Neural cell (in vitro differentiated cells): ENCODE data around the gene KLHL42. TPM values are rescaled to one million over a fixed set of nuclear protein-coding genes. Genes with fewer than 3 reads are reported as not detected.

Source experiments
- H2AFZ ChIP-seq: fragments of 200-600, 300-800 bp; sonication (generic), shearing (Covaris generic); 2 replicates; pipeline ENCODE4 v1.6.0; 2014; ENCODE audit warnings: low read depth, mild to moderate bottlenecking, antibody characterized with exemption, low read length, moderate library complexity
- H3F3A ChIP-seq: fragments of 200-600 bp; shearing (Covaris generic); 2 replicates; pipeline ENCODE4 v1.6.1; 2016; ENCODE audit warnings: mild to moderate bottlenecking, moderate library complexity, mixed read lengths, antibody characterized with exemption, low read length; ENCODE audit not compliant: insufficient read depth, poor library complexity, severe bottlenecking
- H3K27ac ChIP-seq: fragments of 200-600, 300-800 bp; sonication (generic), shearing (Covaris generic); 2 replicates; pipeline ENCODE4 v1.5.1; 2014; ENCODE audit warnings: mild to moderate bottlenecking, low read length, moderate library complexity
- H3K27me3 ChIP-seq: fragments of 300-800, 200-600 bp; sonication (generic), shearing (Covaris generic); 2 replicates; pipeline ENCODE4 v1.6.0; 2014; ENCODE audit warnings: mild to moderate bottlenecking, low read depth, low read length, moderate library complexity; ENCODE audit not compliant: insufficient read depth
- H3K36me3 ChIP-seq: fragments of 300-800, 200-600 bp; sonication (generic), shearing (Covaris generic); 2 replicates; pipeline ENCODE4 v1.5.1; 2014; ENCODE audit warnings: mild to moderate bottlenecking, antibody characterized with exemption, low read length, moderate library complexity; ENCODE audit not compliant: insufficient read depth
- H3K4me2 ChIP-seq: fragments of 300-800, 200-600 bp; sonication (generic), shearing (Covaris generic); 2 replicates; pipeline ENCODE4 v1.6.0; 2014; ENCODE audit warnings: mild to moderate bottlenecking, low read length
- H3K4me3 ChIP-seq: fragments of 300-800, 200-600 bp; sonication (generic), shearing (Covaris generic); 2 replicates; pipeline ENCODE4 v1.5.1; 2014; ENCODE audit warnings: mild to moderate bottlenecking, low read length, moderate library complexity
- H3K79me2 ChIP-seq: fragments of 200-600 bp; shearing (Covaris generic); replicated peaks from 2 replicates; pipeline ENCODE4 v1.6.0; 2014; ENCODE audit warnings: mild to moderate bottlenecking, low read length, moderate library complexity; ENCODE audit not compliant: insufficient read depth
- H3K9ac ChIP-seq: fragments of 300-800, 200-600 bp; sonication (generic), shearing (Covaris generic); 2 replicates; pipeline ENCODE4 v1.6.1; 2016; ENCODE audit warnings: mild to moderate bottlenecking, low read length, mixed read lengths
- H3K9me2 ChIP-seq: fragments of 200-600 bp; shearing (Covaris generic); 2 replicates; pipeline ENCODE4 v1.6.1; 2016; ENCODE audit warnings: mild to moderate bottlenecking, low read length, mixed read lengths; ENCODE audit not compliant: insufficient read depth
- H3K9me3 ChIP-seq: fragments of 200-600, 300-800 bp; sonication (generic), shearing (Covaris generic); 2 replicates; pipeline ENCODE4 v1.6.1; 2016; ENCODE audit warnings: mild to moderate bottlenecking, mixed run types, low read length, moderate library complexity, mixed read lengths
- H4K20me1 ChIP-seq: fragments of 200-600 bp; shearing (Covaris generic); 2 replicates; pipeline ENCODE4 v1.6.1; 2016; ENCODE audit warnings: mild to moderate bottlenecking, mixed run types; ENCODE audit not compliant: insufficient read depth
- EP300 ChIP-seq: fragments of 450-650 bp; conservative IDR thresholded peaks from 2 replicates; pipeline ENCODE4 v1.6.1; 2014; ENCODE audit warnings: antibody characterized with exemption, mild to moderate bottlenecking, moderate library complexity; ENCODE audit not compliant: poor library complexity, severe bottlenecking
- EZH2 ChIP-seq: fragments of 200-600, 300-800 bp; shearing (Covaris generic), sonication (generic); IDR thresholded peaks from 2 replicates; pipeline ENCODE4 v1.6.1; 2014; ENCODE audit warnings: antibody characterized with exemption, low read length, borderline replicate concordance, mild to moderate bottlenecking; ENCODE audit not compliant: insufficient read depth, poor library complexity, severe bottlenecking
- MXI1 ChIP-seq: fragments of 450-650 bp; conservative IDR thresholded peaks from 2 replicates; pipeline ENCODE4 v1.6.1; 2014; ENCODE audit warnings: antibody characterized with exemption, mild to moderate bottlenecking; ENCODE audit not compliant: poor library complexity, severe bottlenecking
- POLR2AphosphoS5 ChIP-seq: IDR thresholded peaks from 2 replicates; pipeline ENCODE4 v1.6.1; 2012
- RAD21 ChIP-seq: fragments of 450-650 bp; conservative IDR thresholded peaks from 2 replicates; pipeline ENCODE4 v1.6.1; 2014; ENCODE audit warnings: antibody characterized with exemption, mild to moderate bottlenecking, moderate library complexity
- SMC3 ChIP-seq: fragments of 450-650 bp; conservative IDR thresholded peaks from 2 replicates; pipeline ENCODE4 v1.6.1; 2014; ENCODE audit warnings: antibody characterized with exemption, mild to moderate bottlenecking, moderate library complexity; ENCODE audit not compliant: poor library complexity
- TAF1 ChIP-seq: IDR thresholded peaks from 2 replicates; pipeline ENCODE4 v1.6.1; 2012; ENCODE audit warnings: low read depth
- polyA plus RNA-seq: library from polyadenylated mRNA; depleted of rRNA; stranded (reverse); fragments of >200 nt; gene quantifications from 2 replicates; pipeline ENCODE4 v1.2.3, GENCODE V29; 2014
- TF ChIP-seq, protein P1 (sequence below): IDR thresholded peaks from 2 replicates; pipeline ENCODE4 v1.6.1; 2012; ENCODE audit warnings: borderline replicate concordance
- TF ChIP-seq, protein P2 (sequence below): fragments of 450-650 bp; IDR thresholded peaks from 2 replicates; pipeline ENCODE4 v1.5.1; 2014; ENCODE audit warnings: antibody characterized with exemption, mild to moderate bottlenecking, moderate library complexity; ENCODE audit not compliant: poor library complexity, severe bottlenecking

Gene KLHL42
- polyA plus RNA-seq, 1 donor from 2014 or later: 52.2 TPM

DNA sequence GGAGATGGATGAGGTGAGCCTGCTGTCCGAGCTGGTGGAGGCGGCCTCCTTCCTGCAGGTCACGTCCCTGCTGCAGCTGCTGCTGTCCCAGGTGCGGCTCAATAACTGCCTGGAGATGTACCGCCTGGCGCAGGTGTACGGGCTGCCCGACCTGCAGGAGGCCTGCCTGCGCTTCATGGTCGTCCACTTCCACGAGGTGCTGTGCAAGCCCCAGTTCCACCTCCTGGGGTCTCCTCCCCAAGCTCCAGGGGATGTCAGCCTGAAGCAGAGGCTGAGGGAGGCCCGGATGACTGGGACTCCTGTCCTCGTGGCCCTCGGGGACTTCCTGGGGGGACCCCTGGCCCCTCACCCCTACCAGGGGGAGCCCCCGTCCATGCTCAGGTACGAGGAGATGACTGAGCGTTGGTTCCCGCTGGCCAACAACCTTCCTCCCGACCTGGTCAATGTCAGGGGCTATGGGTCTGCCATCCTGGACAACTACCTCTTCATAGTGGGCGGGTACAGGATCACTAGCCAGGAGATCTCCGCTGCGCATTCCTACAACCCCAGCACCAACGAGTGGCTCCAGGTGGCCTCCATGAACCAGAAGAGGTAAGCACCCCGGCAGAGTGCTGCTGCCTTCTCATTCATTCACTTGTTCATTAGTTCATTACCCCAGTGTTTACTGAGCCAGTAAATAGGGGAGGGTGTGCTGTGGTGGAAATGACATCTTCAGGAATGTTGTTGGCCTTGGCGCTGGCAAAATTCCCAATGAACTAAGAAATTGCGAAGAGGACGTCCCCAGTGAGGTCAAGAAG, 777 bp downstream of the KLHL42 start:
- Histone ChIP-seq H3K9me3 (no peaks in the 10 kb centered on the region), H3K4me3 (peak overlapping the region; percentile 95), H3K36me3 (no peaks in the 10 kb centered on the region), H3K9ac (peak overlapping the region; percentile 92), H2AFZ (peak overlapping the region; percentile 46), H3K4me2 (peak overlapping the region; percentile 82), H3F3A (peaks cover 4% of the 10 kb centered on the region), H3K79me2 (peaks cover 51% of the 10 kb centered on the region), H4K20me1 (no peaks in the 10 kb centered on the region), H3K27me3 (no peaks in the 10 kb centered on the region), H3K27ac (peak overlapping the region; percentile 91), H3K9me2 (no peaks in the 10 kb centered on the region)
- TF ChIP-seq TAF1 (peak; percentile 31), RAD21 (no peak), POLR2AphosphoS5 (peak; percentile 21), EZH2 (no peak), EP300 (no peak), SMC3 (no peak), MXI1 (no peak)
- TF ChIP-seq, protein P1, sequence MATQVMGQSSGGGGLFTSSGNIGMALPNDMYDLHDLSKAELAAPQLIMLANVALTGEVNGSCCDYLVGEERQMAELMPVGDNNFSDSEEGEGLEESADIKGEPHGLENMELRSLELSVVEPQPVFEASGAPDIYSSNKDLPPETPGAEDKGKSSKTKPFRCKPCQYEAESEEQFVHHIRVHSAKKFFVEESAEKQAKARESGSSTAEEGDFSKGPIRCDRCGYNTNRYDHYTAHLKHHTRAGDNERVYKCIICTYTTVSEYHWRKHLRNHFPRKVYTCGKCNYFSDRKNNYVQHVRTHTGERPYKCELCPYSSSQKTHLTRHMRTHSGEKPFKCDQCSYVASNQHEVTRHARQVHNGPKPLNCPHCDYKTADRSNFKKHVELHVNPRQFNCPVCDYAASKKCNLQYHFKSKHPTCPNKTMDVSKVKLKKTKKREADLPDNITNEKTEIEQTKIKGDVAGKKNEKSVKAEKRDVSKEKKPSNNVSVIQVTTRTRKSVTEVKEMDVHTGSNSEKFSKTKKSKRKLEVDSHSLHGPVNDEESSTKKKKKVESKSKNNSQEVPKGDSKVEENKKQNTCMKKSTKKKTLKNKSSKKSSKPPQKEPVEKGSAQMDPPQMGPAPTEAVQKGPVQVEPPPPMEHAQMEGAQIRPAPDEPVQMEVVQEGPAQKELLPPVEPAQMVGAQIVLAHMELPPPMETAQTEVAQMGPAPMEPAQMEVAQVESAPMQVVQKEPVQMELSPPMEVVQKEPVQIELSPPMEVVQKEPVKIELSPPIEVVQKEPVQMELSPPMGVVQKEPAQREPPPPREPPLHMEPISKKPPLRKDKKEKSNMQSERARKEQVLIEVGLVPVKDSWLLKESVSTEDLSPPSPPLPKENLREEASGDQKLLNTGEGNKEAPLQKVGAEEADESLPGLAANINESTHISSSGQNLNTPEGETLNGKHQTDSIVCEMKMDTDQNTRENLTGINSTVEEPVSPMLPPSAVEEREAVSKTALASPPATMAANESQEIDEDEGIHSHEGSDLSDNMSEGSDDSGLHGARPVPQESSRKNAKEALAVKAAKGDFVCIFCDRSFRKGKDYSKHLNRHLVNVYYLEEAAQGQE: peak; percentile 56
- TF ChIP-seq, protein P2, sequence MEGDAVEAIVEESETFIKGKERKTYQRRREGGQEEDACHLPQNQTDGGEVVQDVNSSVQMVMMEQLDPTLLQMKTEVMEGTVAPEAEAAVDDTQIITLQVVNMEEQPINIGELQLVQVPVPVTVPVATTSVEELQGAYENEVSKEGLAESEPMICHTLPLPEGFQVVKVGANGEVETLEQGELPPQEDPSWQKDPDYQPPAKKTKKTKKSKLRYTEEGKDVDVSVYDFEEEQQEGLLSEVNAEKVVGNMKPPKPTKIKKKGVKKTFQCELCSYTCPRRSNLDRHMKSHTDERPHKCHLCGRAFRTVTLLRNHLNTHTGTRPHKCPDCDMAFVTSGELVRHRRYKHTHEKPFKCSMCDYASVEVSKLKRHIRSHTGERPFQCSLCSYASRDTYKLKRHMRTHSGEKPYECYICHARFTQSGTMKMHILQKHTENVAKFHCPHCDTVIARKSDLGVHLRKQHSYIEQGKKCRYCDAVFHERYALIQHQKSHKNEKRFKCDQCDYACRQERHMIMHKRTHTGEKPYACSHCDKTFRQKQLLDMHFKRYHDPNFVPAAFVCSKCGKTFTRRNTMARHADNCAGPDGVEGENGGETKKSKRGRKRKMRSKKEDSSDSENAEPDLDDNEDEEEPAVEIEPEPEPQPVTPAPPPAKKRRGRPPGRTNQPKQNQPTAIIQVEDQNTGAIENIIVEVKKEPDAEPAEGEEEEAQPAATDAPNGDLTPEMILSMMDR: no peak

DNA sequence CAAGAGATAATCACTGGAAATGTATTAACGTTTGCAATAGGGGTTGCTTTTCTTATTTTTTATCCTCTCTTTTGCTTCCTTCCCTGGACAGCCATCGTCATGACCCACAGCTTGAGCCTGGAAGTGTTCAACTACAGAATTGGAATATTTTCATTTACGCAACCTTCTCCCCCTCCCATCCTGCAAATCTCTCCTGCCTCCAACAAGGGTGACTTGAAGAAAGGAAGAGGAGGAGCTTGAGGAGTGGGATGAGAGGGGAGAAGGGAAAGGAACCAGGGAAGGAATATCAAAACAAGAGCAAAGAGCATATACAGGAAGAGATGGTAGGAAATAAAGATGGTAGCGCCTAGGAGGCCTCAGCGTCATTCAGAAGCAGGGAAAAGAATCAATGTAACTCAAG, 1.6 kb downstream of the KLHL42 start:
- TF ChIP-seq, protein P1: peak; percentile 38
- TF ChIP-seq POLR2AphosphoS5: no peak
- Histone ChIP-seq H3K9me3 (no peaks in the 10 kb centered on the region), H3K9ac (peak overlapping the region; percentile 92), H3F3A (peaks cover 4% of the 10 kb centered on the region), H3K79me2 (peaks cover 51% of the 10 kb centered on the region), H3K36me3 (no peaks in the 10 kb centered on the region), H2AFZ (no peak overlapping the region), H3K4me3 (peak overlapping the region; percentile 95), H3K27ac (peak overlapping the region; percentile 91), H3K9me2 (no peaks in the 10 kb centered on the region), H3K27me3 (no peaks in the 10 kb centered on the region), H3K4me2 (peak overlapping the region; percentile 82), H4K20me1 (no peaks in the 10 kb centered on the region)
